ENCODE results near the gene UPP2.

UPP2 gene

DNA sequence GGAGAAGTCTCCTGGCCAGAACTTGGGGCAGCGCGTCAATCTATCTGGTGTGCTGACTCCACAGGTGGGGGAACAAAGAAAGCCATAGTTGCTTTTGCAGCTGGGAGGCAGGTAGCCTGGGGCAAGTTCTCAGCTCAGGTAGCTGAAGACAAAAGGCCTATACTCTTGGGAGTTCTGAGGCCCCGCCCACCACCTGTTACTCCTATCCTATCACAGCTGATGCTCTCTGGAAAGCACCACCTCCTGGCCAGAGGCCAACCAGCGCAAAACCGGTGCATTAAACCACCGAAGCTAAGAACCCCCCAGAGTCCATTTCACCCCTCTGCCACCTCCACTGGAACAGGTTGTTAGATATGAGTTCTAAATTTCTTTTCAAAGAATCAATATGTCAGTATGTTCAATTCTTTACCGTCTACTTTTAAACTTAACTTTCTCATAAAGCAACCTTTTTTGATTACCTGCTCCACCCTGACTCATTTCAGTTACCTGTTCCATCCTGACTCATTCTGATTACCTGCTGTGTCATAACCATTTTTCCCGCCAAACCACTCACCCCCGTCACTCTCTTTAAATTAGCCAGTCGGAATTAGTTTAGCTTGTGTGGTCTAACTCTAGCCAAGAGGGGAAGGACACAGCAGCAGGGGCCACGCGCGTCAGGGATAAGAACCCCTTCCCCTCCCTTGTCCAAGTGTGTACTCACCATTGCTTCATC is 43.4 kb downstream of the UPP2 start:
- H3K4me3 ChIP-seq (ENCODE audit: low read length): no peak overlapping the region
- no peak for DNase-seq (ENCODE audit: low read depth)
- TF ChIP-seq CTCF (conservative IDR thresholded peaks at IDR 0.05; ENCODE audit: low read depth, low read length): no peak

GRCh38 chr2:158153270-158154015 is 51.8 kb downstream of the UPP2 start:
- no peak for DNase-seq (ENCODE audit: low read depth)
- TF ChIP-seq CTCF (conservative IDR thresholded peaks at IDR 0.05; ENCODE audit: low read depth, low read length): no peak
- H3K4me3 ChIP-seq (ENCODE audit: low read length): no peak overlapping the region

GRCh38 chr2:158154596-158154995 is 52.9 kb downstream of the UPP2 start:
- DNase-seq (ENCODE audit: low read depth): no peak
- TF ChIP-seq CTCF (conservative IDR thresholded peaks at IDR 0.05; ENCODE audit: low read depth, low read length): no peak
- H3K4me3 ChIP-seq (ENCODE audit: low read length): no peak overlapping the region

GRCh38 chr2:158172719-158173118 is 71.0 kb downstream of the UPP2 start:
- H3K4me3 ChIP-seq (ENCODE audit: low read length): no peak overlapping the region
- no peak for DNase-seq (ENCODE audit: low read depth)
- TF ChIP-seq CTCF (conservative IDR thresholded peaks at IDR 0.05; ENCODE audit: low read depth, low read length): no peak

GRCh38 chr2:158174495-158174894 is 72.8 kb downstream of the UPP2 start:
- no peak for DNase-seq (ENCODE audit: low read depth)
- TF ChIP-seq CTCF (conservative IDR thresholded peaks at IDR 0.05; ENCODE audit: low read depth, low read length): no peak
- no peak overlapping the region for H3K4me3 ChIP-seq (ENCODE audit: low read length)

DNA sequence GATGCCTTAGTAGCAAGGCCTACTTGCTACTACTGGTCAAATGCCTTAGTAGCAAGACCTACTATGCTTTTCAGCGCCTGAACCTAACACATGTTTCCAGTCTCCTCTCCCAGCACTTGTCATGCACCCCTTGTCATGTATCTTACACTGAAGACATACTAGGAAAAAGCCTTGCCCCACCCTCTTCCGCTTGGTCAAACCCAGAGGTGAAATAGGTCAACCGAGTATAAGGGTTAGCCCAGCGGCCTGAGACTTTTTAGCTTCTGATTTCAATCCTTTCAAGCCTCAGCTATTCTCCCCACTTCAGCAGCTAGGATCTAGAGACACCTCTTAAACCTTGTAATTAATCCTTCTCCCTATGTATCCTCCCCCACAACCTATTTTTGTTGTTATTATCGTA is 73.3 kb downstream of the UPP2 start:
- TF ChIP-seq CTCF (conservative IDR thresholded peaks at IDR 0.05; ENCODE audit: low read depth, low read length): no peak
- H3K4me3 ChIP-seq (ENCODE audit: low read length): no peak overlapping the region
- DNase-seq (ENCODE audit: low read depth): no peak

DNA sequence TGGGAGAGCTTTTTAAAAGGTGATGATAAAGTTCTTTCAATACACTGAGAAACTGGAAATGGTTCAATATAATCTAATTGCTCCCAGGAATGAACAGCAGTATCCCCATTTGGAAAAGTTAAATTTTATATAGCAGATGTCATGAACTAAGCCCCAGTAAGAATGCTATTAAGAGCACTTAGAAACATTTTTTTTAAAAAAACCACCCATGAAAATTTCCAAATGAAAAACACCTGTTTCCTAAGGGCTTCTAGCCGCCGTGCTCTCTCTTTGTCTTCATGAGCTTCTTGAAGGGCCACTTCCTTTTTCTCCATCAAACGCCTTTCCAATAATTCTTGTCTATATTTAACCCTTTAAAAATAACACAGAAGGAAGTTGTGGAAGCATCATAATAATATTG is 77.0 kb downstream of the UPP2 start:
- no peak for DNase-seq (ENCODE audit: low read depth)
- TF ChIP-seq CTCF (conservative IDR thresholded peaks at IDR 0.05; ENCODE audit: low read depth, low read length): no peak
- H3K4me3 ChIP-seq (ENCODE audit: low read length): no peak overlapping the region
